ENCODE results near the gene SFI1. TPM values are rescaled to one million over a fixed set of nuclear protein-coding genes. Genes with fewer than 3 reads are reported as not detected.

SFI1 gene
- total and polyA plus RNA-seq, 11 donors = 2.2 to 18.3 (median 6.4) TPM

DNA sequence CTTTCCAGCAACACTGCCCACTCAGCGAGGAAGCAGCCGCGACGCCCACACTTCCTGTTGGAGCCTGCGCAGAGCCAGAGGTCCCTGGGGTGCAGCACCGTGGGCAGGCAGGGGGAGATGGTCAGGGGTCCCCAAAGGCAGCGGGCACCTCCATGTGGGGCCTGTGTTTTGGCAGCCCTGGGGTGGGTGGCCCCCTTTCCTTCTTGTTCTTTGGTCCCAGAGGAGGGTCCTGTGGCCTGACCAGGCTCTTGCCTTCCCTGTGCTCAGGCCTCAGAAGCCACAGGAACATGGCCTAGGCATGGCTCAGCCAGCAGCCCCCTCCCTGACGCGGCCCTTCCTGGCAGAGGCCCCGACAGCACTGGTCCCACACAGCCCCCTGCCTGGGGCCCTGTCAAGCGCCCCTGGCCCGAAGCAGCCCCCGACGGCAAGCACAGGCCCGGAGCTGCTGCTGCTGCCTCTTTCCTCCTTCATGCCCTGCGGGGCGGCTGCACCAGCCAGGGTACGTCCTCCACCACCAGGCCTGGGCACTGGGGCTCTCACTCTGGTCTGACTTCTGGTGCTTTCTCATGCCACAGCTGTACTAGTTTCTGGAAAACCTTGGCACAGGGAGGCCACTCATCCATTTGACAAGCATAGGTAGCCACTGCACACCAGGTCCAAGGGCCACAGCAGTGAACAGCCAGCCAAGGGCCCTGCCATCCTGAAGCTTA is 118.6 kb downstream of the SFI1 start:
- WGBS, 4 donors = 62 to 80% (median 68%) methylated on average over 12 to 18 of the region's 18 CpGs
- intact Hi-C loops (cut with DNase I) = no loop called here
- peak in 1 of 4 donors; percentile 3 for ATAC-seq
- H3K27ac ChIP-seq = peak overlapping the region in 4 of 12 donors; percentile 1 to 49 (median 30)
- H3K36me3 ChIP-seq = peaks cover 0 to 44% (median 23%) of the 10 kb centered on the region in 9 donors
- no peak overlapping the region for H3K4me3 ChIP-seq
- TF ChIP-seq, protein P1, sequence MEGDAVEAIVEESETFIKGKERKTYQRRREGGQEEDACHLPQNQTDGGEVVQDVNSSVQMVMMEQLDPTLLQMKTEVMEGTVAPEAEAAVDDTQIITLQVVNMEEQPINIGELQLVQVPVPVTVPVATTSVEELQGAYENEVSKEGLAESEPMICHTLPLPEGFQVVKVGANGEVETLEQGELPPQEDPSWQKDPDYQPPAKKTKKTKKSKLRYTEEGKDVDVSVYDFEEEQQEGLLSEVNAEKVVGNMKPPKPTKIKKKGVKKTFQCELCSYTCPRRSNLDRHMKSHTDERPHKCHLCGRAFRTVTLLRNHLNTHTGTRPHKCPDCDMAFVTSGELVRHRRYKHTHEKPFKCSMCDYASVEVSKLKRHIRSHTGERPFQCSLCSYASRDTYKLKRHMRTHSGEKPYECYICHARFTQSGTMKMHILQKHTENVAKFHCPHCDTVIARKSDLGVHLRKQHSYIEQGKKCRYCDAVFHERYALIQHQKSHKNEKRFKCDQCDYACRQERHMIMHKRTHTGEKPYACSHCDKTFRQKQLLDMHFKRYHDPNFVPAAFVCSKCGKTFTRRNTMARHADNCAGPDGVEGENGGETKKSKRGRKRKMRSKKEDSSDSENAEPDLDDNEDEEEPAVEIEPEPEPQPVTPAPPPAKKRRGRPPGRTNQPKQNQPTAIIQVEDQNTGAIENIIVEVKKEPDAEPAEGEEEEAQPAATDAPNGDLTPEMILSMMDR (IDR thresholded peaks at IDR 0.05) = no peak
- TF ChIP-seq POLR2A (IDR thresholded peaks at IDR 0.05) = no peak
- peak in 2 of 5 donors; percentile 17 to 63 for DNase-seq
- no peaks in the 10 kb centered on the region for H3K9me3 ChIP-seq
- peaks cover 3 to 35% (median 22%) of the 10 kb centered on the region in 12 donors for H3K4me1 ChIP-seq
- no peaks in the 10 kb centered on the region for H3K27me3 ChIP-seq

DNA sequence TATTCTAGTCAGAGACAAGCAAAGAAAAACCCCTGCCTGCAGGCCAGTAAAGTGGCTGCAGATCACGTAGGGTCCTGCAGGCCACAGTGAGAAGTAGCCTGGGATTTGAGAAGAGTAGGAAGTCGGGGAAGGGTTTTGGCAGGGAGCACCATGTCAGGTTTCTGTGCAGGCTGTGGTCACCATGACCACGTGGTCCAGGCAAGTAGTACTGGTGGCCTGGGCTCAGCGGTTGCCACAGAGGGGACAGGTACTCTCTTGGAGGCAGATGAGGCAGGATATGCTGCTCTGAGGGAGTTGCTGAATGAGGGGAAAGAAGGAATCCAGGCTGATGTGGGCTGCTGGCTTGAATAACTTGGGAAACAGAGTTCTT is 119.1 kb downstream of the SFI1 start:
- Histone ChIP-seq H3K27ac (peak overlapping the region in 2 of 12 donors; percentile 42 to 49), H3K27me3 (no peaks in the 10 kb centered on the region), H3K4me1 (peaks cover 3 to 34% (median 22%) of the 10 kb centered on the region in 12 donors), H3K9me3 (no peaks in the 10 kb centered on the region), H3K36me3 (peaks cover 0 to 48% (median 29%) of the 10 kb centered on the region in 9 donors), H3K4me3 (no peak overlapping the region)
- WGBS, 4 donors = 59 to 68% (median 61%) methylated on average over 4 of the region's 4 CpGs
- TF ChIP-seq, protein P1 (IDR thresholded peaks at IDR 0.05) = no peak
- no peak for TF ChIP-seq POLR2A (IDR thresholded peaks at IDR 0.05)
- intact Hi-C loops (cut with DNase I) = no loop called here
- ATAC-seq = no peak
- DNase-seq = peak in 2 of 5 donors; percentile 24 to 58

DNA sequence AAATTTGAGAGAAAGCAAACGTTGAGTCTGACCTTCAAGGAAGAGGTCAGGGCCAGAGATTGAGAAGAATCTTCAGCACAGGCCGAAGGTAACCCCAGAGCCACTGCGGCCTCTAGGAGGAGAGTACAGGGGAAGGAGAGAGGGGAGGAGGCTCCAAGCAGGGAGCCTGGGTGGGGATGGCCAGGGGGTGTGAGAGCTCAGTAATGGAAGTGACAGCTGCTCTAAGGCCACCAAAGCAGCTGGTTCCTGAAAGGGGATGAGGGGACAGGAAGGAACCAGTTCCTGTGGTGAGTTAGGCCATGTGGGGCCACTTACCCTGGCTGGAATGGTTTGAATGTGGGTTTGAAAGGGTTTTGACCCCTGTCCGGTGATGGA is 119.6 kb downstream of the SFI1 start:
- 47 to 76% (median 58%) methylated on average over 4 of the region's 4 CpGs for WGBS, 4 donors
- H3K36me3 ChIP-seq = peaks cover 0 to 53% (median 33%) of the 10 kb centered on the region in 9 donors
- intact Hi-C loops (cut with DNase I) = no loop called here
- H3K4me1 ChIP-seq = peaks cover 3 to 32% (median 18%) of the 10 kb centered on the region in 12 donors
- H3K27ac ChIP-seq = peak overlapping the region in 1 of 12 donors; percentile 49
- no peaks in the 10 kb centered on the region for H3K27me3 ChIP-seq
- no peak overlapping the region for H3K4me3 ChIP-seq
- no peaks in the 10 kb centered on the region for H3K9me3 ChIP-seq
- ATAC-seq (peak in 1 of 4 donors; percentile 44), DNase-seq (peak in 2 of 5 donors; percentile 18 to 32)
- TF ChIP-seq, protein P1 (IDR thresholded peaks at IDR 0.05) = no peak
- no peak for TF ChIP-seq POLR2A (IDR thresholded peaks at IDR 0.05)

DNA sequence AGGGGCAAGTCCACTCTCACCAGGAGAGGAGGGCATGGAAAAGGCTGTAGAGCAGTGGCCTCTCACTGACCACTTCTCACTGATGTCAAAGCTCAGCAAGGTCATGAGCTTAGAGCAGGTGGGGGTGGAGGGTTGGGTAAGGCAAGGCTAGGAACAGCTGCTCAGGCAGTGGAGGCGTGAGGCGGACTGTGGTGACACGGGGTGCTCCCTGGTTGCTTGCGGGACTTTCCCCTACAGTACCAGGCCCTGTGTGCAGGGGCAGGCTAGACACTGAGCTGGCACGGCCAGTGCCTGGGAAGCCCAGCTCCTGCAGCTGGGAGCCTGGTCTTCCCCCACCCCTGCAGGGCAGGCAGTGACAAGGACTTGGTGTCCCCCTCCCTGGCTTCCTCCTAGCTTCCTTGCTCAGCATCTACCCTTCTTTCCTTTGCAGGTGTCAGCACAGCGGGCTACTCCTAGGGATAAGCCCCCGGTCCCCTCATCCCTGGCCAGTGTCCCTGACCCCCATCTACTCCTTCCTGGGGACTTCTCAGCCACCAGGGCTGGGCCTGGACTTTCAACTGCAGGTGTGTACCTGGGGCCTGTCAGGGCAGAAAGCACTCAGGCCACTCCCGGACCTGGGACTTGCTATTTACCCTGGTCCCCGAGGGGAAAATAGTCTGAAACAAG is 120.1 kb downstream of the SFI1 start:
- Histone ChIP-seq H3K9me3 (no peaks in the 10 kb centered on the region), H3K27ac (peak overlapping the region in 1 of 12 donors; percentile 49), H3K27me3 (no peaks in the 10 kb centered on the region), H3K36me3 (peaks cover 0 to 53% (median 38%) of the 10 kb centered on the region in 9 donors), H3K4me3 (no peak overlapping the region), H3K4me1 (peaks cover 3 to 32% (median 18%) of the 10 kb centered on the region in 12 donors)
- 75 to 87% (median 83%) methylated on average over 9 of the region's 9 CpGs for WGBS, 4 donors
- ATAC-seq (peak in 1 of 4 donors; percentile 10), DNase-seq (peak in 2 of 5 donors; percentile 16 to 46)
- no peak for TF ChIP-seq POLR2A (IDR thresholded peaks at IDR 0.05)
- TF ChIP-seq, protein P1 (IDR thresholded peaks at IDR 0.05) = no peak
- intact Hi-C loops (cut with DNase I) = no loop called here

Data from heart left ventricle (tissue), 16 donors.